NB4 (cell line): ENCODE data around the gene MBLAC1.

ENCODE experiments used
- CTCF ChIP-seq: IDR thresholded peaks from one replicate; pipeline ENCODE4 v1.5.1; 2012; ENCODE audit warnings: low read depth, low read length
- MYC ChIP-seq: IDR thresholded peaks from 2 replicates; pipeline ENCODE4 v1.6.1; 2011; ENCODE audit warnings: low read depth, low read length
- POLR2A ChIP-seq: IDR thresholded peaks from 2 replicates; pipeline ENCODE4 v1.6.1; 2011; ENCODE audit warnings: mild to moderate bottlenecking; ENCODE audit not compliant: insufficient read length; ENCODE audit errors: extremely low read depth
- TF ChIP-seq, protein P1 (sequence below): IDR thresholded peaks from 2 replicates; pipeline ENCODE4 v1.6.1; 2011; ENCODE audit warnings: low read depth, low read length

- TF ChIP-seq CTCF (no peak), POLR2A (no peak), MYC (no peak)
- TF ChIP-seq, protein P1, sequence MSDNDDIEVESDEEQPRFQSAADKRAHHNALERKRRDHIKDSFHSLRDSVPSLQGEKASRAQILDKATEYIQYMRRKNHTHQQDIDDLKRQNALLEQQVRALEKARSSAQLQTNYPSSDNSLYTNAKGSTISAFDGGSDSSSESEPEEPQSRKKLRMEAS = no peak
Measured at GRCh38 chr7:100102950-100103840, 23.6 kb upstream of the MBLAC1 start.
